Measurements from ENCODE around the gene MAP3K13.
A peak's percentile ranks its signal among the peaks of the same experiment; 100 is the strongest.

MAP3K13 gene

GRCh38 chr3:185353225-185353624 lies 9.7 kb upstream of the MAP3K13 start:
- Histone ChIP-seq H2AFZ (ENCODE audit: low read depth, low read length) (no peak overlapping the region), H3K9me3 (ENCODE audit: insufficient read depth, low read length) (no peaks in the 10 kb centered on the region), H3K27ac (ENCODE audit: low read length) (no peak overlapping the region), H4K20me1 (ENCODE audit: insufficient read depth, low read length) (no peaks in the 10 kb centered on the region), H3K4me1 (ENCODE audit: low read length) (peaks cover 4% of the 10 kb centered on the region; the same call in 1 of the 2 replicates), H3K79me2 (ENCODE audit: low read length) (no peaks in the 10 kb centered on the region), H3K27me3 (ENCODE audit: low read depth, low read length) (no peaks in the 10 kb centered on the region; the same call in 1 of the 2 replicates), H3K9ac (ENCODE audit: low read length) (no peak overlapping the region), H3K36me3 (replicated peaks; ENCODE audit: low read depth, low read length) (no peaks in the 10 kb centered on the region), H3K4me3 (ENCODE audit: low read length) (no peak overlapping the region), H3K4me2 (ENCODE audit: low read length) (no peak overlapping the region)
- no peak for TF ChIP-seq CTCF (IDR thresholded peaks at IDR 0.05; ENCODE audit: low read depth, low read length)
- TF ChIP-seq EZH2phosphoT487 (IDR thresholded peaks at IDR 0.05; ENCODE audit: low read depth): no peak

- Histone ChIP-seq H4K20me1 (ENCODE audit: insufficient read depth, low read length) (no peaks in the 10 kb centered on the region), H3K9me3 (ENCODE audit: insufficient read depth, low read length) (no peaks in the 10 kb centered on the region), H2AFZ (ENCODE audit: low read depth, low read length) (no peak overlapping the region), H3K27me3 (ENCODE audit: low read depth, low read length) (no peaks in the 10 kb centered on the region; the same call in 1 of the 2 replicates), H3K36me3 (replicated peaks; ENCODE audit: low read depth, low read length) (no peaks in the 10 kb centered on the region), H3K9ac (ENCODE audit: low read length) (no peak overlapping the region), H3K79me2 (ENCODE audit: low read length) (no peaks in the 10 kb centered on the region), H3K4me2 (ENCODE audit: low read length) (no peak overlapping the region), H3K27ac (ENCODE audit: low read length) (no peak overlapping the region), H3K4me3 (ENCODE audit: low read length) (no peak overlapping the region), H3K4me1 (ENCODE audit: low read length) (peaks cover 4% of the 10 kb centered on the region; the same call in 1 of the 2 replicates)
- peak; percentile 63 for TF ChIP-seq CTCF (IDR thresholded peaks at IDR 0.05; ENCODE audit: low read depth, low read length)
- TF ChIP-seq EZH2phosphoT487 (IDR thresholded peaks at IDR 0.05; ENCODE audit: low read depth): no peak
Measured at GRCh38 chr3:185353823-185354614, 8.9 kb upstream of the MAP3K13 start.

- TF ChIP-seq EZH2phosphoT487 (IDR thresholded peaks at IDR 0.05; ENCODE audit: low read depth) (no peak), CTCF (IDR thresholded peaks at IDR 0.05; ENCODE audit: low read depth, low read length) (no peak)
Measured at GRCh38 chr3:185356499-185356898, 6.4 kb upstream of the MAP3K13 start.

GRCh38 chr3:185361920-185362319 lies 1.0 kb upstream of the MAP3K13 start:
- Histone ChIP-seq H3K4me1 (ENCODE audit: low read length) (peaks cover 11% of the 10 kb centered on the region), H3K27me3 (ENCODE audit: low read depth, low read length) (peaks cover 31% of the 10 kb centered on the region), H3K27ac (ENCODE audit: low read length) (no peak overlapping the region), H3K36me3 (replicated peaks; ENCODE audit: low read depth, low read length) (no peaks in the 10 kb centered on the region), H2AFZ (ENCODE audit: low read depth, low read length) (no peak overlapping the region), H4K20me1 (ENCODE audit: insufficient read depth, low read length) (no peaks in the 10 kb centered on the region), H3K4me3 (ENCODE audit: low read length) (no peak overlapping the region), H3K79me2 (ENCODE audit: low read length) (no peaks in the 10 kb centered on the region), H3K4me2 (ENCODE audit: low read length) (no peak overlapping the region), H3K9me3 (ENCODE audit: insufficient read depth, low read length) (no peaks in the 10 kb centered on the region), H3K9ac (ENCODE audit: low read length) (no peak overlapping the region)
- no peak for TF ChIP-seq CTCF (IDR thresholded peaks at IDR 0.05; ENCODE audit: low read depth, low read length)
- TF ChIP-seq EZH2phosphoT487 (IDR thresholded peaks at IDR 0.05; ENCODE audit: low read depth): no peak

More at GRCh38 chr3:185356499-185356898, 6.4 kb upstream of the MAP3K13 start:
- no peak overlapping the region for H3K9ac ChIP-seq (ENCODE audit: low read length)
- no peaks in the 10 kb centered on the region; the same call in 1 of the 2 replicates for H3K27me3 ChIP-seq (ENCODE audit: low read depth, low read length)
- H3K9me3 ChIP-seq (ENCODE audit: insufficient read depth, low read length): no peaks in the 10 kb centered on the region
- no peaks in the 10 kb centered on the region for H4K20me1 ChIP-seq (ENCODE audit: insufficient read depth, low read length)
- H2AFZ ChIP-seq (ENCODE audit: low read depth, low read length): no peak overlapping the region
- H3K4me1 ChIP-seq (ENCODE audit: low read length): peaks cover 4% of the 10 kb centered on the region; the same call in 1 of the 2 replicates
- H3K4me3 ChIP-seq (ENCODE audit: low read length): no peak overlapping the region
- H3K27ac ChIP-seq (ENCODE audit: low read length): no peak overlapping the region
- H3K36me3 ChIP-seq (replicated peaks; ENCODE audit: low read depth, low read length): no peaks in the 10 kb centered on the region
- H3K4me2 ChIP-seq (ENCODE audit: low read length): no peak overlapping the region
- no peaks in the 10 kb centered on the region for H3K79me2 ChIP-seq (ENCODE audit: low read length)
